ENCODE results near the gene OR14J1. TPM values are rescaled to one million over a fixed set of nuclear protein-coding genes. Genes with fewer than 3 reads are reported as not detected.
"Not testable (repeated sequence)": the region's sequence is repeated elsewhere in the genome, so short reads cannot be mapped to it uniquely, and the experiment has no call there.

OR14J1 gene
- total RNA-seq, 3 donors from 2014 or later = not detected

DNA sequence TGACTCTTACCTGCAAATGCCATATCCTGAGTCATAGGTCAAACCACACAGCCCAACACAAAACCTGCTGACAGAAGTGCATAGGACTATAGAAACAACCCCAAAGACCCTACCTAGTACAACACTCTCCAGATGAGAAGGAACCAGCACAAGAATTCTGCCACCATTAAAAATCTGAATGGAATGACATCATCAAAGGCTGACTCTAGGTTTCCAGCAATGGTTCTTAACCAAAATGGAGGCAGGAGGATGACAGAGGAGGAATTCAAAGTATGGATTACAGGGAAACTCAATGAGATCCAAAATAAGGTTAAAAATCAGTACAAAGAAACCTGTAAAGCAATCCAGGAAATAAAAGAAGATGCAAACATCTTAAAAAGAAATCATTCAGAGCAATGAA lies 31.2 kb downstream of the OR14J1 start:
- ATAC-seq = no peak
- TF ChIP-seq, protein P1, sequence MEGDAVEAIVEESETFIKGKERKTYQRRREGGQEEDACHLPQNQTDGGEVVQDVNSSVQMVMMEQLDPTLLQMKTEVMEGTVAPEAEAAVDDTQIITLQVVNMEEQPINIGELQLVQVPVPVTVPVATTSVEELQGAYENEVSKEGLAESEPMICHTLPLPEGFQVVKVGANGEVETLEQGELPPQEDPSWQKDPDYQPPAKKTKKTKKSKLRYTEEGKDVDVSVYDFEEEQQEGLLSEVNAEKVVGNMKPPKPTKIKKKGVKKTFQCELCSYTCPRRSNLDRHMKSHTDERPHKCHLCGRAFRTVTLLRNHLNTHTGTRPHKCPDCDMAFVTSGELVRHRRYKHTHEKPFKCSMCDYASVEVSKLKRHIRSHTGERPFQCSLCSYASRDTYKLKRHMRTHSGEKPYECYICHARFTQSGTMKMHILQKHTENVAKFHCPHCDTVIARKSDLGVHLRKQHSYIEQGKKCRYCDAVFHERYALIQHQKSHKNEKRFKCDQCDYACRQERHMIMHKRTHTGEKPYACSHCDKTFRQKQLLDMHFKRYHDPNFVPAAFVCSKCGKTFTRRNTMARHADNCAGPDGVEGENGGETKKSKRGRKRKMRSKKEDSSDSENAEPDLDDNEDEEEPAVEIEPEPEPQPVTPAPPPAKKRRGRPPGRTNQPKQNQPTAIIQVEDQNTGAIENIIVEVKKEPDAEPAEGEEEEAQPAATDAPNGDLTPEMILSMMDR (IDR thresholded peaks at IDR 0.05) = no peak
- Histone ChIP-seq H3K9me3 (no peaks in the 10 kb centered on the region), H3K4me1 (ENCODE audit: low read depth) (no peaks in the 10 kb centered on the region), H3K4me3 (no peak overlapping the region), H3K36me3 (ENCODE audit: low read depth) (no peaks in the 10 kb centered on the region)
- intact Hi-C loops (cut with DNase I, micrococcal nuclease) = no loop called here
- DNase-seq = no peak

- no peak overlapping the region for H3K4me3 ChIP-seq
- DNase-seq = no peak
- H3K9me3 ChIP-seq = no peaks in the 10 kb centered on the region
- no peak for ATAC-seq
- intact Hi-C loops (cut with DNase I, micrococcal nuclease) = no loop called here
- TF ChIP-seq, protein P1 (IDR thresholded peaks at IDR 0.05) = no peak
- no peaks in the 10 kb centered on the region for H3K4me1 ChIP-seq (ENCODE audit: low read depth)
- no peaks in the 10 kb centered on the region for H3K36me3 ChIP-seq (ENCODE audit: low read depth)
Observed at GRCh38 chr6:29336269-29336668, 34.8 kb downstream of the OR14J1 start.

DNA sequence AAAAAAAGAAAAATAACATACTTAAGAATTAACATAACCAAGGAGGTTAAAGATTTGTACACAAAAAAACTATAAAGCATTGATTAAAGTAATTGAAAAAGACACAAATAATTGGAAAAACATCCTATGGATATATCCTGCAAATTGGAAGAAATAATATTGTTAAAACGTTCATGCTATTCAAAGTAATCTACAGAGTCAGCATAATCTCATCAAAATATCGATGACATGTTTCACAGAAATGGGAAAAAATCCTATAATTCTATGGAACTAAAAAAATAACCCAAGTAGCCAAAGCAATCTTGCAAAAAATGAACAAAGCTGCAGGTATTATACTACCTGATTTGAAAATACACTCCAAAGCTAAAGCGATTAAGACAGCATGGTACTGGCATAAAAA lies 43.9 kb downstream of the OR14J1 start:
- no peaks in the 10 kb centered on the region for H3K9me3 ChIP-seq
- DNase-seq (no peak), ATAC-seq (no peak)
- H3K4me1 ChIP-seq (ENCODE audit: low read depth) = no peaks in the 10 kb centered on the region
- no peak overlapping the region for H3K4me3 ChIP-seq
- no peaks in the 10 kb centered on the region for H3K36me3 ChIP-seq (ENCODE audit: low read depth)
- intact Hi-C loops (cut with DNase I, micrococcal nuclease) = no loop called here
- TF ChIP-seq, protein P1 (IDR thresholded peaks at IDR 0.05) = no peak

DNA sequence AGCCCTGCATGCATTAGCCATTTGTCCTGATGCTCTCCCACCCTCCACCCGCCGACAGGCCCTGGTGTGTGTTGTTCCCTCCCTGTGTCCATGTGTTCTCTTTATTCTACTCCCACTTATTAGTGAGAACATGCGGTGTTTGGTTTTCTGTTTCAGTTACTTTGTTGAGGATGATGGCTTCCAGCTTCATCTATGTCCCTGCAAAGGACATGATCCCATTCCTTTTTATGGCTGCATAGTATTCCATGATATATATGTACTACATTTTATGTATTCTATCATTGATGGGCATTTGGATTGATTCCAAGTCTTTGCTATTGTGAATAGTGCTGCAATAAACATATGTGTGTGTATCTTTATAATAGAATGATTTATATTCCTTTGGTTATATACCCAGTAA lies 47.8 kb downstream of the OR14J1 start:
- H3K9me3 ChIP-seq; H3K4me1 ChIP-seq (ENCODE audit: low read depth); ATAC-seq; H3K36me3 ChIP-seq (ENCODE audit: low read depth); DNase-seq; H3K4me3 ChIP-seq; intact Hi-C loops (cut with DNase I, micrococcal nuclease): not testable (repeated sequence)

GRCh38 chr6:29354980-29355379 lies 53.5 kb downstream of the OR14J1 start:
- H3K4me1 ChIP-seq (ENCODE audit: low read depth) = no peaks in the 10 kb centered on the region
- no peaks in the 10 kb centered on the region for H3K9me3 ChIP-seq
- TF ChIP-seq, protein P1 (IDR thresholded peaks at IDR 0.05) = no peak
- no peaks in the 10 kb centered on the region for H3K36me3 ChIP-seq (ENCODE audit: low read depth)
- DNase-seq (no peak), ATAC-seq (no peak)
- no peak overlapping the region for H3K4me3 ChIP-seq
- intact Hi-C loops (cut with DNase I, micrococcal nuclease) = no loop called here

- H3K9me3 ChIP-seq = no peaks in the 10 kb centered on the region
- H3K36me3 ChIP-seq (ENCODE audit: low read depth) = no peaks in the 10 kb centered on the region
- H3K4me1 ChIP-seq (ENCODE audit: low read depth) = no peaks in the 10 kb centered on the region
- TF ChIP-seq, protein P1 (IDR thresholded peaks at IDR 0.05) = no peak
- DNase-seq (no peak), ATAC-seq (no peak)
- intact Hi-C loops (cut with DNase I, micrococcal nuclease) = no loop called here
- H3K4me3 ChIP-seq = no peak overlapping the region
Observed at GRCh38 chr6:29355603-29356002, 54.1 kb downstream of the OR14J1 start.

Other genes starting within 250 kb of the OR14J1 start
- not detected for gene OR2B3, start 214.4 kb upstream of the OR14J1 start, total RNA-seq
- not detected for gene OR2J1, start 202.2 kb upstream of the OR14J1 start, total RNA-seq
- not detected for gene OR2J3, start 193.6 kb upstream of the OR14J1 start, total RNA-seq
- not detected for gene OR2J2, start 130.8 kb upstream of the OR14J1 start, total RNA-seq
- not detected for gene OR5V1, start 67.2 kb downstream of the OR14J1 start, total RNA-seq
- not detected for gene OR12D3, start 73.6 kb downstream of the OR14J1 start, total RNA-seq
- gene OR12D2, start 93.9 kb downstream of the OR14J1 start, total RNA-seq = not detected
- gene OR12D1, start 113.2 kb downstream of the OR14J1 start, total RNA-seq = not detected
- not detected for gene OR10C1, start 137.6 kb downstream of the OR14J1 start, total RNA-seq
- gene OR11A1, start 155.4 kb downstream of the OR14J1 start, total RNA-seq = not detected
- not detected for gene OR2H1, start 155.5 kb downstream of the OR14J1 start, total RNA-seq
- 1 to 10 TPM in 1 of 3 donors, not detected in 2; 1.0 TPM for gene MAS1L, start 186.3 kb downstream of the OR14J1 start, total RNA-seq

All from mucosa of descending colon (tissue), 3 donors.